CD4-positive, alpha-beta T cell (primary cell): Measurements from ENCODE around the gene DPH7. TPM values are rescaled to one million over a fixed set of nuclear protein-coding genes. Genes with fewer than 3 reads are reported as not detected.
A peak's percentile ranks its signal among the peaks of the same experiment; 100 is the strongest.
"Not testable (repeated sequence)": the region's sequence is repeated elsewhere in the genome, so short reads cannot be mapped to it uniquely, and the experiment has no call there.

Experiments used
- ATAC-seq: fragments of 200-7000 bp; cut with Tn5 transposase; one replicate; pipeline ENCODE4 v1.10.0; 2022; ENCODE audit warnings: mild to moderate bottlenecking; ENCODE audit not compliant: poor library complexity
- CTCF ChIA-PET: fragments of 350-600 bp; sonication (Branson Sonifier 250); formaldehyde crosslinking; loops from one replicate; lab custom pipeline; 2021; ENCODE audit warnings: antibody characterized with exemption, inconsistent platforms; lab: Charles Lee
- POLR2A ChIA-PET: fragments of 350-600 bp; sonication (Branson Sonifier 250); formaldehyde crosslinking; loops from one replicate; lab custom pipeline; 2021; ENCODE audit warnings: antibody characterized with exemption, inconsistent platforms; lab: Charles Lee
- DNase-seq, 14 experiments: peaks; one replicate each; pipeline ENCODE4 v3.0.0-alpha.2; 2013 to 2020; ENCODE audit warnings: mixed read lengths in 2 of 14
- H3K27ac ChIP-seq, 2 donors: one replicate each; pipeline versions ENCODE4 v1.5.1 to v1.7.0; 2013; ENCODE audit warnings: low read length in 2 of 2, low read depth in 1 of 2, mild to moderate bottlenecking in 1 of 2
- H3K27me3 ChIP-seq, 2 experiments: 1 replicate in 1 of 2; 2 replicates in 1 of 2; pipeline versions ENCODE4 v1.6.1 to v1.7.0; 2013; ENCODE audit warnings: low read length in 2 of 2, control low read depth in 1 of 2, mild to moderate bottlenecking in 1 of 2, moderate library complexity in 1 of 2; ENCODE audit not compliant: insufficient read depth in 2 of 2, control insufficient read depth in 1 of 2
- H3K36me3 ChIP-seq: one replicate; pipeline ENCODE4 v1.6.1; 2013; ENCODE audit warnings: low read length, control low read depth; ENCODE audit not compliant: insufficient read depth
- H3K4me1 ChIP-seq: one replicate; pipeline ENCODE4 v1.6.1; 2013; ENCODE audit warnings: low read length, control low read depth; ENCODE audit not compliant: insufficient read depth
- H3K4me3 ChIP-seq: one replicate; pipeline ENCODE4 v1.5.1; 2013; ENCODE audit warnings: mild to moderate bottlenecking, low read length, moderate library complexity
- H3K9me3 ChIP-seq, 2 experiments: 1 replicate in 1 of 2; 2 replicates in 1 of 2; pipeline versions ENCODE4 v1.6.1 to v1.7.0; 2013; ENCODE audit warnings: low read length in 2 of 2, mild to moderate bottlenecking in 2 of 2, control low read depth in 1 of 2, moderate library complexity in 1 of 2; ENCODE audit not compliant: control insufficient read depth in 1 of 2, insufficient read depth in 1 of 2
- H3K27ac Mint-ChIP-seq: one replicate; pipeline ENCODE4 v1.8.0; 2020; ENCODE audit warnings: mixed read lengths
- H3K27me3 Mint-ChIP-seq: one replicate; pipeline ENCODE4 v1.8.0; 2021; ENCODE audit warnings: mixed read lengths
- H3K36me3 Mint-ChIP-seq: one replicate; pipeline ENCODE4 v1.8.0; 2021; ENCODE audit warnings: low read depth, mixed read lengths
- H3K4me1 Mint-ChIP-seq: one replicate; pipeline ENCODE4 v1.8.0; 2021; ENCODE audit warnings: low read depth, mixed read lengths
- H3K4me3 Mint-ChIP-seq: one replicate; pipeline ENCODE4 v1.8.0; 2020; ENCODE audit warnings: mild to moderate bottlenecking, mixed read lengths
- H3K9me3 Mint-ChIP-seq: one replicate; pipeline ENCODE4 v1.8.0; 2020; ENCODE audit warnings: mixed read lengths
- intact Hi-C, 2 experiments: fragments of 100-400 bp; cut with DNase I in 1 of 2; cut with micrococcal nuclease in 1 of 2; formaldehyde crosslinking; loops; one replicate each; pipeline versions ENCODE4 v1.15.1 to v1.9.0; 2023 to 2025; cut with DNase I, micrococcal nuclease
- total RNA-seq, 174 experiments: library from RNA in 2 of 174; stranded (reverse) in 2 of 174; gene quantifications; one replicate each; pipeline ENCODE4 v1.2.3 and lab custom pipeline; 2021 to 2026
- TF ChIP-seq, protein P1 (sequence below): fragments of 200-600 bp; IDR thresholded peaks from one replicate; pipeline ENCODE4 v1.8.0; 2022; ENCODE audit warnings: antibody characterized with exemption, mild to moderate bottlenecking

The DPH7 gene
- total RNA-seq, 2 experiments from 2014 or later, result 36.4 to 36.8 TPM

DNA sequence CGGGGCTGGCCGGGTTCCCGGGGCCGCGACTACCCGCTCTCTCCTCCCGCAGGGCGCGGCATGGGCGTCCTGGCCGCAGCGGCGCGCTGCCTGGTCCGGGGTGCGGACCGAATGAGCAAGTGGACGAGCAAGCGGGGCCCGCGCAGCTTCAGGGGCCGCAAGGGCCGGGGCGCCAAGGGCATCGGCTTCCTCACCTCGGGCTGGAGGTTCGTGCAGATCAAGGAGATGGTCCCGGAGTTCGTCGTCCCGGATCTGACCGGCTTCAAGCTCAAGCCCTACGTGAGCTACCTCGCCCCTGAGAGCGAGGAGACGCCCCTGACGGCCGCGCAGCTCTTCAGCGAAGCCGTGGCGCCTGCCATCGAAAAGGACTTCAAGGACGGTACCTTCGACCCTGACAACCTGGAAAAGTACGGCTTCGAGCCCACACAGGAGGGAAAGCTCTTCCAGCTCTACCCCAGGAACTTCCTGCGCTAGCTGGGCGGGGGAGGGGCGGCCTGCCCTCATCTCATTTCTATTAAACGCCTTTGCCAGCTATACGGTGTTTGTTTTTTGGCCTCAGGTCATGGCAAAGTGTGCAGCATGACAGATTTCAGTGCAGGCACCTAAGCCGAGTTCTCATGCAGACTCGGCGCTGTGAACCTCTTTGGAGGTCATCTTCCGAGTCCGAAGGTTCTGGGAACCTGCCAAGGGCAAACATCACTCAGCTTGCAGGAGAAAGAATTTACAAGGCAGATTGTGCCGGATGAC is 26.5 kb downstream of the DPH7 start:
- TF ChIP-seq, protein P1, sequence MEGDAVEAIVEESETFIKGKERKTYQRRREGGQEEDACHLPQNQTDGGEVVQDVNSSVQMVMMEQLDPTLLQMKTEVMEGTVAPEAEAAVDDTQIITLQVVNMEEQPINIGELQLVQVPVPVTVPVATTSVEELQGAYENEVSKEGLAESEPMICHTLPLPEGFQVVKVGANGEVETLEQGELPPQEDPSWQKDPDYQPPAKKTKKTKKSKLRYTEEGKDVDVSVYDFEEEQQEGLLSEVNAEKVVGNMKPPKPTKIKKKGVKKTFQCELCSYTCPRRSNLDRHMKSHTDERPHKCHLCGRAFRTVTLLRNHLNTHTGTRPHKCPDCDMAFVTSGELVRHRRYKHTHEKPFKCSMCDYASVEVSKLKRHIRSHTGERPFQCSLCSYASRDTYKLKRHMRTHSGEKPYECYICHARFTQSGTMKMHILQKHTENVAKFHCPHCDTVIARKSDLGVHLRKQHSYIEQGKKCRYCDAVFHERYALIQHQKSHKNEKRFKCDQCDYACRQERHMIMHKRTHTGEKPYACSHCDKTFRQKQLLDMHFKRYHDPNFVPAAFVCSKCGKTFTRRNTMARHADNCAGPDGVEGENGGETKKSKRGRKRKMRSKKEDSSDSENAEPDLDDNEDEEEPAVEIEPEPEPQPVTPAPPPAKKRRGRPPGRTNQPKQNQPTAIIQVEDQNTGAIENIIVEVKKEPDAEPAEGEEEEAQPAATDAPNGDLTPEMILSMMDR, result no peak
- Mint-ChIP-seq H3K4me1 (peaks cover 16% of the 10 kb centered on the region), H3K36me3 (peaks cover 39% of the 10 kb centered on the region), H3K27me3 (no peaks in the 10 kb centered on the region), H3K27ac (peak overlapping the region; percentile 82), H3K9me3 (no peaks in the 10 kb centered on the region), H3K4me3 (peak overlapping the region; percentile 91)
- ChIA-PET POLR2A (interaction anchor here (0.7 to 1.5 kb wide), 11 partner anchors 11 to 329 kb away, joined by 3 to 8 read pairs (median 5); partner anchors contain the start of genes DPH7, EHMT1, EXD3 and NOXA1), CTCF (interaction anchor here (0.8 to 1.4 kb wide), 3 partner anchors 17 to 129 kb away, joined by 3 to 7 read pairs (median 5); partner anchors contain the start of genes DPH7, EXD3 and NOXA1)
- DNase-seq, result peak in 6 of 14 experiments; percentile 4 to 59 (median 28)
- peaks cover 21% of the 10 kb centered on the region for H3K36me3 ChIP-seq
- peak overlapping the region; percentile 67 for H3K4me3 ChIP-seq
- intact Hi-C loops, result loop anchor here in 1 of 2 experiments (2.0 kb wide), 1 partner anchor 89 kb away; no protein-coding TSS in a partner anchor
- peak; percentile 2 for ATAC-seq
- peaks cover 18% of the 10 kb centered on the region for H3K4me1 ChIP-seq
- no peaks in the 10 kb centered on the region for H3K9me3 ChIP-seq
- H3K27me3 ChIP-seq, result no peaks in the 10 kb centered on the region
- peak overlapping the region; percentile 64 to 72 for H3K27ac ChIP-seq

DNA sequence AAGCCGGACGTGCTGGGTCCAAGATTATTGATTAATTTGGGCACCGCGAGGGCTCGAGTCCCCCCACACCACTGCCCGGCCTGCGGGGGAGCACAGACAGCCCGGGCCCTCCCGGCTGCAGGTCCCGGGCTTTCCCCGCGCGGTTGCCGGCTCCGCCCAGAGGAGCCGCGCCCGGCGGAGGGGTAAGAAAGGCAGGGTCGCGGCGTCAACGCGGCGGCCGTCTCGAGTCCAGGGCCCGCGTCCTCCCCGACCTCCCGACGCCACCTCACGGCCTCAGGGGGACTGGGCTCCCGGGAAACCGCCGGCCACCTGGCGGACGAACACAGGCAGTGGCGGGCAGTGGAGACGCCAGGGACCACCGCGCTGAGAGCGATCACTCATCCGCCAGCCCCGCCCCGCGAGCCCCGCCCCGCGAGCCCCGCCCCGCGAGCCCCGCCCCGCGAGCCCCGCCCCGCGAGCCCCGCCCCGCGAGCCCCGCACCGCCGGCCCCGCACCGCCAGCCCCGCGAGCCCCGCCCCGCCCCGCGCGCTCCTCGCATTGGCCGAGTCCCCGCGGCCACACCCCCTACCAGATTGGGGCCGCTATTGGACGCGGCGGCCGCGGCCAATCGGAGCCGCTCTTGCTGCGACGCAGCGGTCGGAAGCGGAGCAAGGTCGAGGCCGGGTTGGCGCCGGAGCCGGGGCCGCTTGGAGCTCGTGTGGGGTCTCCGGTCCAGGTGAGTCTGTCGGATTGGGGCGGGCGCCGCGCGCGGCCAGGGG is 27.3 kb downstream of the DPH7 start, which contains the start of gene MRPL41:
Gene MRPL41 (plus strand): TSS at position 616 of the 758 bp plus-strand sequence. CDS start 203 bp downstream, outside the sequence.
- no peaks in the 10 kb centered on the region for H3K27me3 ChIP-seq
- ATAC-seq, result peak; percentile 80
- peaks cover 18% of the 10 kb centered on the region for H3K36me3 ChIP-seq
- H3K4me1 ChIP-seq, result peaks cover 18% of the 10 kb centered on the region
- Mint-ChIP-seq H3K4me3 (peak within 1 kb of the TSS; percentile 91), H3K9me3 (no peaks in the 10 kb centered on the region), H3K27me3 (no peaks in the 10 kb centered on the region), H3K4me1 (peaks cover 16% of the 10 kb centered on the region), H3K27ac (peak within 1 kb of the TSS; percentile 82), H3K36me3 (peaks cover 32% of the 10 kb centered on the region)
- ChIA-PET CTCF (interaction anchor here (0.8 to 1.4 kb wide), 3 partner anchors 17 to 129 kb away, joined by 3 to 7 read pairs (median 5); partner anchors contain the start of genes DPH7, EXD3 and NOXA1), POLR2A (interaction anchor here (0.7 to 1.5 kb wide), 11 partner anchors 12 to 328 kb away, joined by 3 to 8 read pairs (median 5); partner anchors contain the start of genes DPH7, EHMT1, EXD3 and NOXA1)
- peak within 1 kb of the TSS; percentile 67 for H3K4me3 ChIP-seq
- TF ChIP-seq, protein P1, result peak; percentile 12
- peak within 1 kb of the TSS; percentile 64 to 72 for H3K27ac ChIP-seq
- H3K9me3 ChIP-seq, result no peaks in the 10 kb centered on the region
- peak; percentile 71 to 97 (median 86) for DNase-seq
- intact Hi-C loops, result loop anchor here in 1 of 2 experiments (1.0 to 2.0 kb wide), 3 partner anchors 39 to 97 kb away; partner anchors contain the start of gene ZMYND19

DNA sequence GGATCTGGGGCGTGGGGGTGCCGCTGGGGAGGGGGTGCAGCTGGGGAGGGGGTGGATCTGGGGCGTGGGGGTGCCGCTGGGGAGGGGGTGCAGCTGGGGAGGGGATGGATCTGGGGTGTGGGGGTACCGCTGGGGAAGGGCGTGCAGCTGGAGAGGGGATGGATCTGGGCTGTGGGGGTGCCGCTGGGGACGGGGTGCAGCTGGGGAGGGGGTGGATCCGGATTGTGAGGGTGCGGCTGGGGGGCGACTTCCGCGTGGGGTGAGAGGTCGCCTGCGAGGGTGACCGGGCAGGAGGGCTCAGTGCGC is 27.8 kb downstream of the DPH7 start:
- H3K9me3 Mint-ChIP-seq, CTCF ChIA-PET, H3K9me3 ChIP-seq, H3K27ac Mint-ChIP-seq, H3K4me3 Mint-ChIP-seq, H3K27me3 Mint-ChIP-seq, H3K27me3 ChIP-seq: not testable (repeated sequence)
- peak; percentile 2 for ATAC-seq
- H3K4me1 ChIP-seq, result peaks cover 18% of the 10 kb centered on the region
- POLR2A ChIA-PET, result interaction anchor here (0.8 to 1.4 kb wide), 3 partner anchors 69 to 310 kb away, joined by 4 read pairs; partner anchors contain the start of genes EXD3, NOXA1 and TUBB4B
- peaks cover 16% of the 10 kb centered on the region for H3K4me1 Mint-ChIP-seq
- peak overlapping the region in 1 of 2 donors; percentile 46 for H3K27ac ChIP-seq
- H3K36me3 ChIP-seq, result peaks cover 13% of the 10 kb centered on the region
- intact Hi-C loops, result loop anchor here in 1 of 2 experiments (1.0 to 2.0 kb wide), 3 partner anchors 39 to 96 kb away; partner anchors contain the start of genes ARRDC1 and ZMYND19
- peak in 1 of 14 experiments; percentile 43 for DNase-seq
- H3K36me3 Mint-ChIP-seq, result peaks cover 27% of the 10 kb centered on the region
- H3K4me3 ChIP-seq, result peak overlapping the region; percentile 63
